IPS-11a (cell line): ENCODE results near the gene CATSPER4.
"Not testable (repeated sequence)": the region's sequence is repeated elsewhere in the genome, so short reads cannot be mapped to it uniquely, and the experiment has no call there.

Experiments used
- H3K4me3 ChIP-seq: one replicate; pipeline ENCODE4 v1.5.1; 2013; ENCODE audit warnings: low read depth, low read length, control low read depth

The CATSPER4 gene

DNA sequence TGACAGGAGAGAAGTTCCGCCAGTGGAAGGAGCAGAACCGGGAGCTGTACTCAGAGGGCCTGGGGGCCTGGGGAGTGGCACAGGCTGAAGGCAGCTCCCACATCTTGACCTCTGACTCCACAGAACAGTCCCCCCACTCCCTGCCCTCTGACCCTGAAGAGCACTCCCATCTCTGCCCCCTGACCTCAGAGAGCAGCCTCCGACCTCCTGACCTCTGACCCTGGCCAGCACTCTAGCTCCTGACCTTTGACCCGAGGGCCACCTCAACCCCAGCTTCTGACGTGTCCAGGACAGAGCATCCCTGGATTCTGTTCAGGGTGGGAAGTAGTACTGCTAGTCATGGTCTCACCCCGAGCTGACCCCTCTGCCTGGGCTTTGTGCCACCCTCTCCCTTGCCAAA, 1.1 kb upstream of the CATSPER4 start:
- no peak overlapping the region for H3K4me3 ChIP-seq

DNA sequence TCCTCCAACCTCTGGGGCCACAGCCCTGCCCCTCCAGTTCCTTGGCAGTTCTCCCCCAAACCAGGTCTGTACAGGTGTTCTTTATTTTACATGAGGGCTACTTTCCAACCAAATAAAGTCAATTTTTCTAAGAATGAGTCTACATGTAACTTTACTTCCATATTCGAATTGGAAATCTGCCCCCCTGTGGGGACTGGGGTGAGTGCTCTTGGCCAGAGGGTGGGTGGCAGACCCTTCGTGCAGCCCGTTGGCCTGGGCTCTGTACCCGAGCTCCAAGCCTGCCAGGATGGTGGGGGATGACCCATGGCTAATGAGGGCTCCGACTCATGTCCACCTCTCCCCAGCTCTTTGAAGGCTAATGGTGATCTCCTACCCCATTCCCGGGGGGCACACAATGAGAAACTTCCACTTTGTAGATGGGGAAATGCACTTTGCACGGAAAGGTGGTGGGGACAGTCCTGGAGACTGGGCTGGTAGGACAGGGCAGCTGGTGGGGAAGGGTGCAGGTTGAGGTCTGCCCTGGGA, 589 bp upstream of the CATSPER4 start:
- H3K4me3 ChIP-seq: no peak overlapping the region

DNA sequence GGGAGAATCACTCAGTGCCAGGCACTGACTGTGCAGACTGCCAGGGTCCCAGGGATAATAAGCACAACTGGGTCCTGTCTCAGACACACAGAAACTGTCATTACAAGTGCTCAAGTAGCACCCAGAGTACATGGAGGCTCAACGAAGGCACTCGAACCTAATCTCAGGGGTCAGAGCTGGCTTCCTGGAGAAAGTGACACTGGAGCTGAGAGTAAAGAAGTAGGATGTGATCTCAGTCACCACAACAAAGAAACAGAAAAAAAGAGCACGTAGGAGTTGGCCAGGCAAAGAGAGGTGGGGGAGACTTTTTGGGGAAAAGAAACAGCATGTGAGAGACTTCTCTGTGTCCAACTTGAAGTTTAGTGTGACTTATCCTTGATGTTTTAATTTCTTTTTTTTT, 1.3 kb downstream of the CATSPER4 start:
- H3K4me3 ChIP-seq: no peak overlapping the region

DNA sequence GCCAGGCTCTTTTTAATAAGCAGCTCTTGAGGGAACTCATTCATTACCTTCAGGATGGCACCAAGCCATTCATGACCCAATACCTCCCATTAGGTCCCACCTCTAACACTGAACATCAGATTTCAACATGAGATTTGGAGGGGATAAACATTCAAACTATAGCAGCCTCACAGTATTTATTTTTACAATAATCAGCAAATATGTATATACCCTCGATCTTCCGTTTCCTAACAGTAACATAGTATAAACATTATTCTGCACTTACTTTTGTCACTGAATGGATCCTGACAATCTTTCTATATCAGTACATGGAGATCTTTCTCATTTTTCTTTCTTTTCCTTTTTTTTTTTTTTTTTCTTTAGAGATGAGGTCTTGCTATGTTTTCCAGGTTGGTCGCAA, 5.4 kb downstream of the CATSPER4 start:
- no peak overlapping the region for H3K4me3 ChIP-seq

DNA sequence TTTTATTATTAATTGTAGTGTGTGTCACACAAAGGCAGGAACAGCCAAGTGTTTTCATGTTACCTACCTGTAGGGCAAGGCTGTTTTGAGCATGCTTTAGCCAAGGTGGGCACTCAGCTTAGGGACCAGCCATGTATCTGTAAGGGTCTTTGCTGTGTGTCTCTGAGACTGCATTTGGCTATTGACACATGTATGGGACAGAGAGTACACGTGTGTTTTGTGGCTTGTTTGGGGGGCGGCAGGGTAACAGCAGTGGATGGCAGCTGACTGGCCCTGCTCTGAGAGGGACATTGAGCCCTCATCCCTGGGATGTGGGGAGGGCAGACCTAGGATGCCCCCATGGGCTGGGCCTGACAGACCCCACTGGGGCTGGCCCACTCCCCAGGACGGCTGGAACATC, 6.9 kb downstream of the CATSPER4 start:
- no peak overlapping the region for H3K4me3 ChIP-seq

DNA sequence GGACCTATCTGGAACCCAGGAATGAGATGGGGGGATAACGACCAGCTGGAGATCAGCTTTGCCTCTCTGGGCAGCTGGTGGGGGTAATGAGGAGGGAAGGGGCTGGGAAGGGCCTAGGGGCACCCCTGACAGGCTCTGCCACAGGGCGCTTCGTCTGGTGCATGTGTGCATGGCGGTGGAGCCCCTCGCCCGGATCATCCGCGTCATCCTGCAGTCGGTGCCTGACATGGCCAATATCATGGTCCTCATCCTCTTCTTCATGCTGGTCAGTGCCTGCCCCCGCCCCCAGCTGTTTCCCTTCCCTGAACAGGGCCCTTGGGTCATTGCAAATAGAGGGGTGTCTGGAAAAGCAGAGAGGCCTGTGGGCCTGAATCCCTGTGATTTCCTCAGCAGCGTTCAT, 7.4 kb downstream of the CATSPER4 start:
- H3K4me3 ChIP-seq: no peak overlapping the region

DNA sequence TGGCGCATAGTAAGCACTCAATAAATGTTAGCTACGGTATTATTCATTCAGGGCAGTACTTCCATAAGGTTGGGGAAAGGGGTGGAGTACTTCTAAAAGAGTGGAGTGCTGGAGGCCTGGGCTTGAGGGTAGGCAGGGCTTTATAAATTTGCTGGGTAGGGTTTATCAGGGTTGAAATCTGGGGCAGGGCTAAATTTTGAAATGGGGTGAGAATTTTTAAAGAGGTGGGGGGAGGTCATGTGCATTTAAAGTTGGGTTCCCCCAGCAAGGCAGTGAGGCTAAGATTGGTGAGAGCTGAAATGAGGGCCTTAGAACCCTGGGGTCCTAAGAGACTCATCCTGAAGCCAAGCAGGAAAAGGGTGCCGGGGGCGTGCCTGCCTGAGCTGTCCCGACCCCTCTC, 10.0 kb downstream of the CATSPER4 start:
- H3K4me3 ChIP-seq: peak overlapping the region; percentile 33

DNA sequence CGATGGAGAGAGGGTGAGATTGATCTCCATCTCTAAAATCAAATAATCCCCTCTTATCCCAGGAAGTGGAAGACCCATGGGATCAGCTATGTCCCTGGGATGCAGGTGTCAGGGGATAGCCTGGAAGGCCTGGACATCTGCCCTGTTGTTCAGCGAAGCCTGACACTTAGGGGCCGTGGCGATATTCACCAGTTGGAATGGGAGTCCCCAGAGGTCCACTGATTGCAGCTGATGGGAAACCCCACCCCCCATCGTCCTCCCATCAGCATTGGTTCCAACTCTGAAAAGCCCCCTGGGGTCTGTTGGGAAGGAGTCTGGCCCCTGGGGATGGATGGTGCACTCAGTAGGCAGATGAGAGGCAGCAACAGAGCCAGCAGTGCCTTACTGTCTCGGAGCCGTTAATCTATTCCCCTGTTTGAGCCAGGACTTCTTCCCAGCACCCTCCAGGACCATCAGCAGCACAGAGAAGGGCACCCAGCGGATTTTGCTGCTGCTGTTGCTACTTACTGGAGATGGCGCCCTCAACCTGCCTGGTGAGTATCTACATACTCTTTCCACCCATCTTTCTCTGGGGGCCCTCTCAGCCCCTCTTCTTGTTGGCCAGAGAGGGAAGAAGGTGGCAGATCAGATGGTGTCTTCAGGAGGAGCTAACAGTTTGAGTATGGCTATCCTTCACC, 13.4 kb downstream of the CATSPER4 start:
- H3K4me3 ChIP-seq: no peak overlapping the region

DNA sequence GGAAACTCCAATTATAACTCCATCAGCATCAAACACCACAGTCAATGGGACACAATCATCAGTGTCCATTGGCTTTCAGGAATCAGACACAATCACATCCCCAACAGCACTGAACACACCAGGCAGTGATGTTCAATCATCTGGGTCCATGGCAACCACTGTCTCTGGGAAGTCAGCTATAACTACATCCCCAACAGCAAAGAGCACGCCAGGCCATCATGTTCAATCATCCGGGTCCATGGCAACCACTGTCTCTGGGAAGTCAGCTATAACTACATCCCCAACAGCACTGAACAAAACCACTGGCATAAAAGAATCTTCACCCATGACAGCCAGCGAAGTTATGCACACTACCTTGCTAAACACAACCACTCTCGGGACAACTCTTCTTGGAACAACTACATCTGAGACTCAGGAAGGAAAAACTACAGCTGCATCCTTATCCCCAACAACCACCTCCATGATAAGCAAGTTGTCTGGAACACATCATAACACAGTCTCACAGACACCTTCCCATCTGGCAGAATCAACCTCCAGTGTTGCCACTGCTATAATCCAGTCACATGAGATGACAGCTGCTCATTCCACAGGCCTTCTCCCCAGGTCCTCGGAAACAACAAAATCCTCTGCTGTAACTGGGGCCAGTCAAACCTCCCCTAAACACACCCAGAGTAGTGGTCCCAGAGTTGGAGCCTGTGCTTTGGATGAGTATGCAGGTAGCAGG, 19.9 kb downstream of the CATSPER4 start:
- H3K4me3 ChIP-seq: no peak overlapping the region

DNA sequence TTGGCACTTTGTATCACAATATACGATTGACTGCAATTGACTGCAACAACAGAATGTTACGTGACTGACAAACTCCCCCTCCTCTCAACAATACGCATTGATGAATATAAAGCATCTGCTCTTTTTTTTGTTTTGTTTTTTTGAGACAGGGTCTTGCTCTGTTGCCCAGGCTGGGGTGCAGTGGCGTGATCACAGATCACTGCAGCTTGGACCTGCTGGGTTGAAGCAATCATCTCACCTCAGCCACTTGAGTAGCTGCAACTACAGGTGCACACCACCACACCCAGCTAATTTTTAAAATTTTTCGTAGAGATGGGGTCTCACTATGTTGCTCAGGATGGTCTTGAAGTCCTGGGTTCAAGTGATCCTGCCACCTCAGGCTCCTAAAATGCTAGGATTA, 22.3 kb downstream of the CATSPER4 start:
- no peak overlapping the region for H3K4me3 ChIP-seq

DNA sequence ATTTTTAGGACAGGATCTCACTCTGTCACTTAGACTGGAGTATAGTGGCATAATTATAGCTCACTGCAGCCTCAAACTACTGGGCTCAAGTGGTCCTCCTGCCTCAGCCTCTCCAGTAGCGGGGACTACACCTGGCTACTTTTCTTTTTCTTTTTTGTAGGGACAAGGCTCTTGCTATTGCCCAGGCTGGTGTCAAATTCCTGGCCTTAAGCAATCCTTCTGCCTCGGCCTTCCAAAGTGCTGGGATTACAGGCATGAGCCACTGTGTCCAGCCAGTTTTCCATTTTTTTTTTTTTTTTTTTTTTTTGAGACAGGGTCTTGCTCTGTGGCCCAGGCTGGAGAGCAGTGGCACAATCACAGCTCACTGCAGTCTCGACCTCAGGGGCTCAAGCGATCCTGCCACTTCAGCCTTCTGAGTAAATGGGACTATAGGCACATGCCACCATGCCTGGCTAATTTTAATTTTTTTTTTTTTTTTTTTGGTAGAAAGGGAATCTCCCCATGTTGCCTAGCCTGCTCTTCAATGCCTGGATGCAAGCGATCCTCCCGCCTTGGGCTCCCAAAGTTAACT, 23.0 kb downstream of the CATSPER4 start:
- H3K4me3 ChIP-seq: no peak overlapping the region

DNA sequence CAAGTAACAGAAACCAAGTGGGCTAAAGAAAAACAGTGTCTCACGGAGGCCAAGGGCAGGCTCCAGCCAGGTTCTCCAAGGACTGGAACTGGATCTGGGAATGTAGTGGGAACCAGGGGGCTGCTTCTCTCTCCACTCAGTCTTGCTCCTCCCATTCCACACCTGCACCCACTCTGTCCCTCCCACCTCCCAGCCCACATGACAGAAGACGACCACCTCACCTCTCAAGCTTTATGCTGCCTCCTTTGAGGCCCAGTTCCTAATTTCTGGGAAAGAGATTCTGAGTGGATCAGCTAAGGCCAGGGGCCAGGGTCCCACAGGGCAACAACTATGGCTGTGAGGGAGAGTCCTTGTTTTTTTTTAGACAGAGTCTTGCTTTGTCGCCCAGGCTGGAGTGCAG, 24.8 kb downstream of the CATSPER4 start:
- no peak overlapping the region for H3K4me3 ChIP-seq

DNA sequence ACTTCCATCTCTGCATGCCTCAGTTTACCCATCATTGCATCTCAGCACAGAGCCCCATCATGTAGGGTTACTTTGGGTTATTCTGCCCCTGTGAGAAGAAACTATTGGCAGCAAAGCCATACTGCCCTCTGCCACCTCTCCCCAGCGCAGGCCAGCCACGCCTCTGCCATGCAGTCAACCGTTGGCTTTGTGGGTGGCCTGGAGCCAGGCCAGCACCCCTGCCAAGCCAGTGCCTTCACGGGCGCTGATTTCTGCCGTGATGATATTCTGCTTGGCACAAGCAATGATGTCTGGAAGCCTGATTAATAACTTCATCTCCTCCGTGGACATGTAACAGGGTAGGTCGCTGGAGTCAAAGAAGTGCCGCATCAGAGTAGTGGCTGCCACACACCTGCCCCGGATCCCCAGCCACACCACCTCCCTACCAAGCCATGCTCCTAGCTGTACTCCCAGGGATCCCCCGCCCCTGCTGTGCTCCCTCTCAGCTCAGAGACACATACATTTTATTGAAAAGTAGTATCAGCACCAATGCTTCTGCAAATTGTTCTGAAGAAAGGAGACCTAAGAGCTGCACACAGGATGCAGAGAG, 28.6 kb downstream of the CATSPER4 start:
- H3K4me3 ChIP-seq: no peak overlapping the region

DNA sequence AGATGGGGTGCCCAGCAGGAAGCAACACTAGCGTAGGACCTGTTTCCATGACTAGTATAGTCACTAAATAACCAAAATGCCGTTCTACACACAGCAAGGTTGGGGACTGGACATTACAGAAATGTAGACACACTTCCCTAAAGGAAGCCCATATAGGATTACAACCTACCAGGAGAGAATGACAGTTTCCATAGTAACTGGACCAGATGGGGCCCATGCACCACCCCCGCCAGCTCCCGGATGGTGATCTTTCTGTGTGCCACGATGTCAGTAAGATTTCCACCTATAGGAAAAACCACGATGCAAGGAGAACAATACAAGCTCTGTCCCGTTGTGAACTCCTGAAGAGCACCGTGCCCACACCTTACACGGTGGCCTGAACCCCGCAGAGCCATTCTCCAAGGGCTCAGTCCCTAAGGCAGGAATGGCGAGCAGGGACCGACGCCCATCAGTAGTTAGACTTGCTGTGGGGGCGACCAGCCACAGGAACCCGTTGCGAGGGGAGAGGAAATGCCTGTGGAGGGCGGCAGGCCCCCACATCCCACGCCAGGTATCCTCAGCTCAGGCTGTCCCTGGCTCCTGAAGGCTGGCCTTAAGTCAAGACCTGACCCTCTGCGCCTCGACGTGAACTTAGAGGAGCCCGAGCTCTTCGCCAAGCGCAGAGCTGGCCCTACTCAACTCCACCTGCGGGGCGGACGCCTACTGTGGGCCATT, 30.0 kb downstream of the CATSPER4 start:
- no peak overlapping the region for H3K4me3 ChIP-seq

DNA sequence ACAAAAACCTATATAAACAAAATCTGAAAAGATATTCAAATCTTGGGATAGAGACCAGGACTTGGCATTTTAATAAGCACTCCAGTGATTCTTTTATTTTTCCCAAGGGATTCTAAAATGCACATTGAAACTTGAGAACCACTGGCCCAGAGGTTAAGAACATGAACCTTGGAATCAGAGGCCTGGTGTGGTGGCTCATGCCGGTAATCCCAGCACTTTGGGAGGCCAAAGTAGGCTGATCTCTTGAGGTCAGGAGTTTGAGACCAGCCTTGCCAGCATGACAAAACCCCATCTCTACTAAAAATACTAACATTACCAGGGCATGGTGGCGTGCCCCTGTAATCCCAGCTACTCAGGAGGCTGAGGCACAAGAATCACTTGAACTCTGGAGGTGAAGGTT, 30.7 kb downstream of the CATSPER4 start:
- no peak overlapping the region for H3K4me3 ChIP-seq

DNA sequence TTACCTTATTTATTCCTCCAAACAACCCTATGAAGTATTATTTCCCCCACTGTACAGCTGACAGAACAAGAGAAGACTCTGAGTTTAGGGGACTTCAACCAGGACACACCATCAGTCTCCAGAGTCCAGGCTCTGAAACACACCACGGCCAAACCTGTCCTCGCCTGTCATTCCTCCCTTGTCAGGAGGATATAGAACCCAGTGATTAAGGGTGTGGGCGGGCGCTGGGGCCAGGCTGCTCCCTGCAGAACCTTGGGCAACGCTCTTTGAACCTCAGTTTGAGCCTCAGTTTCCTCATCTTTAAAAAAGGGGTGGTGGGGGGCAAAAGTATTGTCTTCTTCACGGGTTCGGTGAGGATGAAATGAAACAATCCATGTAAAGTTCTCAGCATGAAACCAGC, 34.2 kb downstream of the CATSPER4 start:
- H3K4me3 ChIP-seq: no peak overlapping the region

DNA sequence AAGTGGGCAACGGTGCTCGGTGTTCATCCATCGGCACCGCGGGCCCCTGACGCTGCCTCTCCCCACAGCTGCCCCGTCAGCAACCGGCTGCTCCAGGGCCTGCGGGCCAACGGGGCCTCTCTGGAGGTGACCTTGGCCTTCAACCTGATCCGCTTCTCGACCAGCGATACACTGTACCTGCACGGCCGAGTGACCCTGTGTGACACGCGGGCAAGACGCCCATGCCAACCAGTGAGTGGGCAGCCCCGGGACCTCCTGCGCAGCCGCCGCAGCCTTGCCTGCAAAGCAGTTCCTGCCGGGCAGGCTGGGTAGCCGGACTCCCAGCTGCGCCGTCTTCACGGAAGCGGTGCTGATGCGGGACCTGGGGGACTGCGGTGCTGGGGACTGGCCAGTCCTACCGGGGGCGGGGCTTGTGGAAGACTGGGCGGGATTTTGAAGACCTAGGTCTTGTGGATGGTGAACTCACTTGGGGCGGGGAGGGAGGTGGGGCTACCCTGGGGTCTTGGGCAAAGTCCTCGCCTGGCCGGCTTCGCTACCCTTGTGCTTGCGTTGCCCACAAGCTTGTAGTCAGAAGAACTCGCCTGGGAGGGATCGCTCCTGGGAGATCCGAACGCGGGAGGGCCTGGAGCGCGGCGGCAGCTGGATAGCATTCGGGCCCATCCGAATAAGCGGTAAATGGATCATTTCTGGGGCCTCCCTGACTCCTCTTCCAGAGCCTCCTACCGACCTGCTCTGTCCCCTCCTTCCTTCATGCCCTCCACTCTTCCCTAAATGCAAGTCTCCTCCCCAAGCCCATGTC, 34.8 kb downstream of the CATSPER4 start:
- peak overlapping the region; percentile 27 for H3K4me3 ChIP-seq

DNA sequence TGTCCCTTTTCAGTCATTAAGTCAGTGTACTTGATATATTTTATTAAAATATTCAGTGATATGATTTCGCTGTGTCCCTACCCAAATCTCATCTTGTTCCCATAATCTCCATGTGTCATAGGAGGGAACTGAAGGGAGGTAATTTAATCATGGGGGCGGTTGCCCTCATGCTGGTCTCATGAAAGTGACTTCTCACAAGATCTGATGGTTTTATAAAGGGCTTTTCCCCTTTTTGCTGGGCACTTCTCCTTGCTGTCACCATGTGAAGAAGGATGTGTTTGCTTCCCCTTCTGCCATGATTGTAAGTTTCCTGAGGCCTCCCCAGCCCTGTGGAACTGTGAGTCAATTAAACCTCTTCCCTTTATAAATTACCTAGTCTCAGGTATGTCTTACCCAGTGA, 40.3 kb downstream of the CATSPER4 start:
- not testable (repeated sequence) for H3K4me3 ChIP-seq

DNA sequence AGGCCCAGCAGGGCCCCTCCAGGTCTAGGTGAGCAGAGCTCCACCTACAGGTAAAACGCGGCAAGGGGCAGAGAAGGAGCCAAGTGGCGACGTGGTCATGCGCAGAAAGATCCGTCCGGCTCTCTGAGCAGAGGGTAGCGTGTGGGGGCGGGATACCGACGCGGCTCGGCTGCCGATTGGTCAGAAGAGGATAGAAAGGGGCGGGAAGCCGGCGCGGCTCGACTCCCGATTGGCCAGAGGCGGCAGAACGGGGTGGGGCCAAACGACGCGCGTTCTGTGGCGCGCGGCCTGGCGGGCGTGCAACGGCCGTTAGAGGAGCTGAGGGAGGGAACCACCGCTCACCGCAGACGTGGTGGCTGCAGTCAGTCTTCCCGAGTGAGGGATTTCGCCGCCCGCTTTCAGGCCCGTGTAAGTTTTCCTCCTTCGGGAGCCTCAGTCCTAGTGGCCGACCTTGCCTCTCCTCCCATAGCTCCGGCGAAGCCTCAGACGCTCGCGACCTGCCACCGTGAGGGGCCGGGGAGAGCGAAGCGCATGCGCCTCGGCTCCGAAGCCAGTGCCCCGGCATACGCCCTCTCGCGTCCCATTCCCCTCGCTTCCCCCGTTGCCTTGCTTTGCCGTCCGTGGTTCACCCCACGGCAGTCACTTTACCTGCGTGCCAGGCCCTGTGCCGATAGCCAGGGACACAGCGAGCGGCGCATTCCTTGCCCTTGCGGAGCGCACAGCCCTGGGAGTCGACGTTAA, 43.7 kb downstream of the CATSPER4 start, which contains the start of gene CEP85:
TSS of gene CEP85 (plus strand) at position 298 of the 741 bp plus-strand sequence. CDS start 5,584 bp downstream, outside the sequence.
- H3K4me3 ChIP-seq: peak within 1 kb of the TSS; percentile 97
